SU-DHL-6 (cell line): ENCODE results near the gene GIPC2.

Experiments
- EZH2phosphoT487 ChIP-seq: fragments of 200-600 bp; sonication (generic), shearing (Covaris generic); conservative IDR thresholded peaks from 2 replicates; pipeline ENCODE4 v1.6.1; 2018; ENCODE audit warnings: mild to moderate bottlenecking, antibody characterized with exemption, low read length, moderate library complexity, mixed read lengths
- TF ChIP-seq, protein P1 (sequence below): fragments of 200-600 bp; sonication (generic); IDR thresholded peaks from one replicate; pipeline ENCODE4 v1.5.1; 2017; ENCODE audit warnings: antibody characterized with exemption, mild to moderate bottlenecking, low read length, moderate library complexity; ENCODE audit not compliant: insufficient read depth, poor library complexity, severe bottlenecking

DNA sequence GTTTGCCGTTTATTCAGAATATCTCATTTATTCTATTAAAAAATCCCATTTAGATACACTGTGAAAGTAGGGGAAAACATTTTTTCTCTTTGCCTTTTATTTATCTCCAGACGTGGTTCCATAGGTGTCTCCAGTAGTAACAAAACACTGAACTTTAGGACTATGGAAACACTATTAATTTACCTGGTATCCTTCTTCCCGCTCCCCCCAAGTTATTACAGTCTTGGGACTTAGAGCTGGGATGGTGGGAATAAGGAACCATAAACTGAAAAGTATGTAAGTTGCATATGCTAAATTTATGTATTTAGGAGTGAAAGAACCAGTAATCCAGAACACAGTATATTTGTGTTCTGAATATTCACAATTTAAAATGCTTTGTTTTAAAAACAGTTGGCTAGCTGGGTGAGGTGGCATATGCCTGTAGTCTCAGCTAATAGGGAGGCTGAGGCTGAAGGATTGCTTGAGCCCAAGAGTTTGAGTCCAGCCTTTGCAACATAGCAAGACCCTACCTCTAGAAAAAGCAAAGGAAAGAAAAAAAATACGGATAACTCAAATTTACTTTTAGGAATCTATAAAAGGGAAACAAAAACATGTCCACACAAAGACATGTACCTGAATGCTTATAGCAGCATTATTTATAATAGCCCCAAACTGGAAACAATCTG, 38.0 kb upstream of the GIPC2 start:
- TF ChIP-seq, protein P1, sequence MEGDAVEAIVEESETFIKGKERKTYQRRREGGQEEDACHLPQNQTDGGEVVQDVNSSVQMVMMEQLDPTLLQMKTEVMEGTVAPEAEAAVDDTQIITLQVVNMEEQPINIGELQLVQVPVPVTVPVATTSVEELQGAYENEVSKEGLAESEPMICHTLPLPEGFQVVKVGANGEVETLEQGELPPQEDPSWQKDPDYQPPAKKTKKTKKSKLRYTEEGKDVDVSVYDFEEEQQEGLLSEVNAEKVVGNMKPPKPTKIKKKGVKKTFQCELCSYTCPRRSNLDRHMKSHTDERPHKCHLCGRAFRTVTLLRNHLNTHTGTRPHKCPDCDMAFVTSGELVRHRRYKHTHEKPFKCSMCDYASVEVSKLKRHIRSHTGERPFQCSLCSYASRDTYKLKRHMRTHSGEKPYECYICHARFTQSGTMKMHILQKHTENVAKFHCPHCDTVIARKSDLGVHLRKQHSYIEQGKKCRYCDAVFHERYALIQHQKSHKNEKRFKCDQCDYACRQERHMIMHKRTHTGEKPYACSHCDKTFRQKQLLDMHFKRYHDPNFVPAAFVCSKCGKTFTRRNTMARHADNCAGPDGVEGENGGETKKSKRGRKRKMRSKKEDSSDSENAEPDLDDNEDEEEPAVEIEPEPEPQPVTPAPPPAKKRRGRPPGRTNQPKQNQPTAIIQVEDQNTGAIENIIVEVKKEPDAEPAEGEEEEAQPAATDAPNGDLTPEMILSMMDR, result no peak
- no peak for TF ChIP-seq EZH2phosphoT487
